ENCODE measurements around the gene GLDN.
A peak's percentile ranks its signal among the peaks of the same experiment; 100 is the strongest.

GRCh38 chr15:51403072-51403878, 61.8 kb downstream of the GLDN start:
- TF ChIP-seq POLR2A (IDR thresholded peaks at IDR 0.05) (no peak), CTCF (IDR thresholded peaks at IDR 0.05) (peak; percentile 22 to 41 (median 22)), POLR2AphosphoS5 (IDR thresholded peaks at IDR 0.05; ENCODE audit: insufficient read depth in 1 of 2, low read depth in 1 of 2) (no peak)

All from vagina (tissue), 2 donors.